A549 (cell line): ENCODE data around the gene TMEM135. TPM values are rescaled to one million over a fixed set of nuclear protein-coding genes. Genes with fewer than 3 reads are reported as not detected.

Experiments
- ATAC-seq, 2 experiments: fragments of 200-7000 bp in 1 of 2; fragments of >200 bp in 1 of 2; cut with Nextera tagmentation in 1 of 2; cut with Tn5 transposase in 1 of 2; 3 replicates each; pipeline versions ENCODE4 v1.8.0 to v1.9.1; 2018 to 2020; ENCODE audit warnings: mild to moderate bottlenecking in 1 of 2, moderate library complexity in 1 of 2
- CTCF ChIA-PET: fragments of 300-600 bp; sonication (Branson Sonifier 250); formaldehyde crosslinking; extraction: SDS; loops from one replicate; lab custom pipeline; 2021; ENCODE audit warnings: antibody characterized with exemption, inconsistent platforms; lab: Yijun Ruan, JAX
- POLR2A ChIA-PET: fragments of 350-600 bp; formaldehyde crosslinking; extraction: SDS; loops from one replicate; lab custom pipeline; 2021; ENCODE audit warnings: antibody characterized with exemption, inconsistent platforms; lab: Yijun Ruan, JAX
- DNase-seq, 2 experiments: peaks; one replicate each; pipeline versions ENCODE4 v3.0.0 to v3.0.0-alpha.2; 2011 to 2016; ENCODE audit warnings: low read depth in 1 of 2, low spot score in 1 of 2
- FAIRE-seq: peaks from 2 replicates; lab custom pipeline; 2011; peaks lifted over from hg19 to GRCh38; lab: Jason Lieb, UNC
- H3K27ac ChIP-seq, 2 experiments: fragments of >200 bp; sonication (Bioruptor Twin); formaldehyde crosslinking; 3 replicates each; pipeline ENCODE4 v1.5.1; 2016 to 2017
- H3K4me1 ChIP-seq: fragments of >200 bp; sonication (Bioruptor Twin); formaldehyde crosslinking; 3 replicates; pipeline ENCODE4 v1.6.1; 2016
- H3K4me2 ChIP-seq: fragments of >200 bp; sonication (Bioruptor Twin); formaldehyde crosslinking; 3 replicates; pipeline ENCODE4 v1.6.1; 2016
- H3K4me3 ChIP-seq: fragments of >200 bp; sonication (Bioruptor Twin); formaldehyde crosslinking; 3 replicates; pipeline ENCODE4 v1.5.1; 2016
- H3K9me3 ChIP-seq: fragments of >200 bp; sonication (Bioruptor Twin); formaldehyde crosslinking; 3 replicates; pipeline ENCODE4 v1.6.1; 2016
- BHLHE40 ChIP-seq: IDR thresholded peaks from 2 replicates; pipeline ENCODE4 v1.6.1; 2012; ENCODE audit warnings: low read depth, low read length, inconsistent platforms
- CBX2 ChIP-seq: fragments of 200-600 bp; sonication (generic); IDR thresholded peaks from 2 replicates; pipeline ENCODE4 v1.6.1; 2016; ENCODE audit warnings: low read depth, mild to moderate bottlenecking, borderline replicate concordance
- CBX8 ChIP-seq: fragments of 200-600 bp; sonication (generic); IDR thresholded peaks from 2 replicates; pipeline ENCODE4 v1.6.1; 2016
- CHD4 ChIP-seq: fragments of 200-600 bp; sonication (generic); IDR thresholded peaks from 2 replicates; pipeline ENCODE4 v1.6.1; 2016; ENCODE audit warnings: antibody characterized with exemption, mild to moderate bottlenecking, borderline replicate concordance
- EP300 ChIP-seq, 2 experiments: fragments of >200 bp; sonication (Bioruptor Twin); formaldehyde crosslinking; IDR thresholded peaks; 2 replicates in 1 of 2; 3 replicates in 1 of 2; pipeline ENCODE4 v1.6.1; 2016 to 2017
- ESRRA ChIP-seq: fragments of 150-350 bp; IDR thresholded peaks from 2 replicates; pipeline ENCODE4 v1.6.1; 2014; ENCODE audit warnings: mild to moderate bottlenecking, low read length, borderline replicate concordance
- FOSB ChIP-seq: fragments of 250-450 bp; sonication (Bioruptor Pico); IDR thresholded peaks from 2 replicates; pipeline ENCODE4 v1.5.0; 2020; ENCODE audit warnings: mild to moderate bottlenecking, moderate library complexity
- FOSL2 ChIP-seq, 2 experiments: fragments of 450-650 bp in 1 of 2; fragments of >200 bp in 1 of 2; sonication (Bioruptor Twin) in 1 of 2; formaldehyde crosslinking; IDR thresholded peaks; 2 replicates each; pipeline versions ENCODE4 v1.5.0 to v1.6.1; 2016 to 2020; ENCODE audit warnings: mild to moderate bottlenecking in 1 of 2, moderate library complexity in 1 of 2
- FOXS1 ChIP-seq: fragments of 250-450 bp; sonication (Bioruptor Pico); IDR thresholded peaks from 2 replicates; pipeline ENCODE4 v1.5.0; 2020; ENCODE audit warnings: mild to moderate bottlenecking, moderate library complexity
- HDAC2 ChIP-seq: fragments of 200-600 bp; sonication (generic); IDR thresholded peaks from 2 replicates; pipeline ENCODE4 v1.6.1; 2016
- HOXA7 ChIP-seq: fragments of 250-450 bp; sonication (Bioruptor Pico); IDR thresholded peaks from 2 replicates; pipeline ENCODE4 v1.5.0; 2020; ENCODE audit warnings: mild to moderate bottlenecking, moderate library complexity
- HOXB5 ChIP-seq: fragments of 250-450 bp; sonication (Bioruptor Pico); IDR thresholded peaks from 2 replicates; pipeline ENCODE4 v1.5.0; 2020; ENCODE audit warnings: mild to moderate bottlenecking, moderate library complexity
- JUN ChIP-seq, 2 experiments: fragments of >200 bp; sonication (Bioruptor Twin); formaldehyde crosslinking; IDR thresholded peaks; 2 replicates in 1 of 2; 3 replicates in 1 of 2; pipeline ENCODE4 v1.6.1; 2016 to 2017
- KDM1A ChIP-seq: fragments of 200-600 bp; sonication (generic); IDR thresholded peaks from 2 replicates; pipeline ENCODE4 v1.6.1; 2016; ENCODE audit warnings: low read depth, mild to moderate bottlenecking
- MAX ChIP-seq: IDR thresholded peaks from 2 replicates; pipeline ENCODE4 v1.6.1; 2012
- PHF8 ChIP-seq: fragments of 200-600 bp; sonication (generic); IDR thresholded peaks from 2 replicates; pipeline ENCODE4 v1.6.1; 2016; ENCODE audit warnings: low read depth, mild to moderate bottlenecking, antibody characterized with exemption, moderate library complexity, borderline replicate concordance
- POLR2AphosphoS2 ChIP-seq: conservative IDR thresholded peaks from 2 replicates; pipeline ENCODE4 v1.6.1; 2012; ENCODE audit warnings: low read length, improper control_type of control experiment, inconsistent platforms
- REST ChIP-seq: fragments of 200-600 bp; sonication (generic); IDR thresholded peaks from 2 replicates; pipeline ENCODE4 v1.6.1; 2016; ENCODE audit warnings: antibody characterized with exemption, mild to moderate bottlenecking, moderate library complexity
- RNF2 ChIP-seq: fragments of 200-600 bp; sonication (generic); IDR thresholded peaks from 2 replicates; pipeline ENCODE4 v1.6.1; 2016; ENCODE audit warnings: low read depth, mild to moderate bottlenecking, antibody characterized with exemption, moderate library complexity, borderline replicate concordance
- TFCP2L1 ChIP-seq: fragments of 250-450 bp; sonication (Bioruptor Pico); IDR thresholded peaks from 2 replicates; pipeline ENCODE4 v1.5.0; 2021; ENCODE audit warnings: mild to moderate bottlenecking
- ZC3H11A ChIP-seq: fragments of 450-650 bp; IDR thresholded peaks from 2 replicates; pipeline ENCODE4 v1.6.1; 2014; ENCODE audit warnings: antibody characterized with exemption, mild to moderate bottlenecking
- ZNF302 ChIP-seq: fragments of 250-450 bp; sonication (Bioruptor Pico); IDR thresholded peaks from 2 replicates; pipeline ENCODE4 v1.9.0; 2021; ENCODE audit warnings: inconsistent platforms, mild to moderate bottlenecking, moderate library complexity
- ZSCAN20 ChIP-seq: fragments of 250-450 bp; sonication (Bioruptor Pico); IDR thresholded peaks from 2 replicates; pipeline ENCODE4 v1.8.0; 2022; ENCODE audit warnings: mild to moderate bottlenecking, moderate library complexity
- WGBS: methylation state at CpG from one replicate; pipeline ENCODE4 v1.1.6; 2017; ENCODE audit errors: missing lambda C conversion rate; 5-methylcytosine and 5-hydroxymethylcytosine counted together
- polyA plus RNA-seq, 4 experiments: library from polyadenylated mRNA; depleted of rRNA in 3 of 4; stranded (reverse); fragments of >200 nt; fragmentation: RNase III in 1 of 4; extraction: RNeasy Plus Mini Kit Qiagen cat#74134 plus additional on column Dnase treatment in 1 of 4; gene quantifications; 2 replicates in 3 of 4; 3 replicates in 1 of 4; pipeline ENCODE4 v1.2.3, GENCODE V29; 2011 to 2017
- TF ChIP-seq, protein P1 (sequence below): fragments of 250-450 bp; sonication (Bioruptor Pico); IDR thresholded peaks from 2 replicates; pipeline ENCODE4 v1.5.0; 2021; ENCODE audit warnings: mild to moderate bottlenecking, moderate library complexity, borderline replicate concordance
- TF ChIP-seq, protein P2 (sequence below): fragments of >200 bp; sonication (Bioruptor Twin); formaldehyde crosslinking; IDR thresholded peaks from 3 replicates; pipeline ENCODE4 v1.6.1; 2016
- TF ChIP-seq, protein P3 (sequence below): fragments of 250-450 bp; sonication (Bioruptor Pico); IDR thresholded peaks from 2 replicates; pipeline ENCODE4 v1.5.0; 2020; ENCODE audit warnings: low read depth, mild to moderate bottlenecking, moderate library complexity
- TF ChIP-seq, protein P4 (sequence below): fragments of >200 bp; sonication (Bioruptor Twin); formaldehyde crosslinking; IDR thresholded peaks from 3 replicates; pipeline ENCODE4 v1.5.1; 2016

The TMEM135 gene
- polyA plus RNA-seq, 2 of the 4 experiments (the other 2 are of a cell fraction): 18.4 to 18.5 TPM

DNA sequence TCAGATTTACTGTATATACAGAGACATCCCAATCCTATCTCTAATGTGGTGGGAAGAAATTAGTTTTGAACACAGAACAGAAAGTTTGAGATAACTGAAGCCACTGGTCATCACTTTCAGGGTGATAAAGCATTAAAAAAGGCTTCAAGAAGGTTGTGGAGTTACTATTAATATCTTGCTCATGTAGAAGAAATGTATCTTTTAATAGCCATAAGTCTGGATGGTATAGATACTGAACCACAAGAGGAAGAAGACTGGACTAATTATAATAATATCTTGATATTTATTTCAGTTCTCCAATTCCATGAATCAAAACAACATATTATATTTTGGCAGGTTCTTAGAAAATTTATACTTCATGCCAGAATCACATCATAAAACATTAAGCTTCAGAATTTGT is 137.1 kb downstream of the TMEM135 start:
- H3K4me3 ChIP-seq: no peak overlapping the region
- TF ChIP-seq POLR2AphosphoS2 (no peak), ZSCAN20 (CRISPR knock-in tag) (no peak), HDAC2 (no peak), HOXA7 (CRISPR knock-in tag) (no peak), MAX (no peak), KDM1A (no peak), PHF8 (no peak), FOXS1 (CRISPR knock-in tag) (no peak), FOSB (CRISPR knock-in tag) (no peak), RNF2 (no peak), CBX2 (no peak), FOSL2 (IDR thresholded peaks at IDR 0.05) (no peak), FOSL2 (CRISPR knock-in tag; IDR thresholded peaks at IDR 0.05) (no peak), CBX8 (no peak), TFCP2L1 (CRISPR knock-in tag) (no peak), HOXB5 (no peak)
- TF ChIP-seq, protein P1, sequence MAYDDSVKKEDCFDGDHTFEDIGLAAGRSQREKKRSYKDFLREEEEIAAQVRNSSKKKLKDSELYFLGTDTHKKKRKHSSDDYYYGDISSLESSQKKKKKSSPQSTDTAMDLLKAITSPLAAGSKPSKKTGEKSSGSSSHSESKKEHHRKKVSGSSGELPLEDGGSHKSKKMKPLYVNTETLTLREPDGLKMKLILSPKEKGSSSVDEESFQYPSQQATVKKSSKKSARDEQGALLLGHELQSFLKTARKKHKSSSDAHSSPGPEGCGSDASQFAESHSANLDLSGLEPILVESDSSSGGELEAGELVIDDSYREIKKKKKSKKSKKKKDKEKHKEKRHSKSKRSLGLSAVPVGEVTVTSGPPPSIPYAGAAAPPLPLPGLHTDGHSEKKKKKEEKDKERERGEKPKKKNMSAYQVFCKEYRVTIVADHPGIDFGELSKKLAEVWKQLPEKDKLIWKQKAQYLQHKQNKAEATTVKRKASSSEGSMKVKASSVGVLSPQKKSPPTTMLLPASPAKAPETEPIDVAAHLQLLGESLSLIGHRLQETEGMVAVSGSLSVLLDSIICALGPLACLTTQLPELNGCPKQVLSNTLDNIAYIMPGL (CRISPR knock-in tag): no peak
- TF ChIP-seq, protein P2, sequence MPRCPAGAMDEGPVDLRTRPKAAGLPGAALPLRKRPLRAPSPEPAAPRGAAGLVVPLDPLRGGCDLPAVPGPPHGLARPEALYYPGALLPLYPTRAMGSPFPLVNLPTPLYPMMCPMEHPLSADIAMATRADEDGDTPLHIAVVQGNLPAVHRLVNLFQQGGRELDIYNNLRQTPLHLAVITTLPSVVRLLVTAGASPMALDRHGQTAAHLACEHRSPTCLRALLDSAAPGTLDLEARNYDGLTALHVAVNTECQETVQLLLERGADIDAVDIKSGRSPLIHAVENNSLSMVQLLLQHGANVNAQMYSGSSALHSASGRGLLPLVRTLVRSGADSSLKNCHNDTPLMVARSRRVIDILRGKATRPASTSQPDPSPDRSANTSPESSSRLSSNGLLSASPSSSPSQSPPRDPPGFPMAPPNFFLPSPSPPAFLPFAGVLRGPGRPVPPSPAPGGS: no peak
- TF ChIP-seq, protein P3, sequence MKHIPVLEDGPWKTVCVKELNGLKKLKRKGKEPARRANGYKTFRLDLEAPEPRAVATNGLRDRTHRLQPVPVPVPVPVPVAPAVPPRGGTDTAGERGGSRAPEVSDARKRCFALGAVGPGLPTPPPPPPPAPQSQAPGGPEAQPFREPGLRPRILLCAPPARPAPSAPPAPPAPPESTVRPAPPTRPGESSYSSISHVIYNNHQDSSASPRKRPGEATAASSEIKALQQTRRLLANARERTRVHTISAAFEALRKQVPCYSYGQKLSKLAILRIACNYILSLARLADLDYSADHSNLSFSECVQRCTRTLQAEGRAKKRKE (CRISPR knock-in tag): no peak
- TF ChIP-seq, protein P4, sequence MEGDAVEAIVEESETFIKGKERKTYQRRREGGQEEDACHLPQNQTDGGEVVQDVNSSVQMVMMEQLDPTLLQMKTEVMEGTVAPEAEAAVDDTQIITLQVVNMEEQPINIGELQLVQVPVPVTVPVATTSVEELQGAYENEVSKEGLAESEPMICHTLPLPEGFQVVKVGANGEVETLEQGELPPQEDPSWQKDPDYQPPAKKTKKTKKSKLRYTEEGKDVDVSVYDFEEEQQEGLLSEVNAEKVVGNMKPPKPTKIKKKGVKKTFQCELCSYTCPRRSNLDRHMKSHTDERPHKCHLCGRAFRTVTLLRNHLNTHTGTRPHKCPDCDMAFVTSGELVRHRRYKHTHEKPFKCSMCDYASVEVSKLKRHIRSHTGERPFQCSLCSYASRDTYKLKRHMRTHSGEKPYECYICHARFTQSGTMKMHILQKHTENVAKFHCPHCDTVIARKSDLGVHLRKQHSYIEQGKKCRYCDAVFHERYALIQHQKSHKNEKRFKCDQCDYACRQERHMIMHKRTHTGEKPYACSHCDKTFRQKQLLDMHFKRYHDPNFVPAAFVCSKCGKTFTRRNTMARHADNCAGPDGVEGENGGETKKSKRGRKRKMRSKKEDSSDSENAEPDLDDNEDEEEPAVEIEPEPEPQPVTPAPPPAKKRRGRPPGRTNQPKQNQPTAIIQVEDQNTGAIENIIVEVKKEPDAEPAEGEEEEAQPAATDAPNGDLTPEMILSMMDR: no peak
- CTCF ChIA-PET: no interaction called here
- H3K9me3 ChIP-seq: 0 out of 3 replicates have a peak, but pooled peaks cover 6% of the 10 kb centered on the region
- H3K4me2 ChIP-seq: no peak overlapping the region
- H3K27ac ChIP-seq: no peak overlapping the region
- FAIRE-seq (no peak), ATAC-seq (no peak), DNase-seq (no peak)
- peaks cover 36% of the 10 kb centered on the region for H3K4me1 ChIP-seq
- POLR2A ChIA-PET: no interaction called here

GRCh38 chr11:87176044-87176443 is 138.3 kb downstream of the TMEM135 start:
- ATAC-seq (no peak), DNase-seq (peak in 1 of 2 experiments; percentile 13), FAIRE-seq (no peak)
- POLR2A ChIA-PET: no interaction called here
- Histone ChIP-seq H3K9me3 (0 out of 3 replicates have a peak, but pooled peaks cover 6% of the 10 kb centered on the region), H3K4me1 (peaks cover 36% of the 10 kb centered on the region), H3K4me3 (no peak overlapping the region), H3K27ac (no peak overlapping the region), H3K4me2 (no peak overlapping the region)
- CTCF ChIA-PET: no interaction called here
- WGBS: 82% methylated on average over 2 of the region's 2 CpGs
- TF ChIP-seq ESRRA: no peak
- TF ChIP-seq, protein P4: no peak
- no peak for TF ChIP-seq BHLHE40
- TF ChIP-seq EP300 (IDR thresholded peaks at IDR 0.05): no peak
- no peak for TF ChIP-seq CHD4
- no peak for TF ChIP-seq REST
- TF ChIP-seq ZC3H11A: no peak
- TF ChIP-seq JUN (IDR thresholded peaks at IDR 0.05): no peak
- TF ChIP-seq ZNF302 (CRISPR knock-in tag): no peak
